Measurements from ENCODE around the gene SNX20. TPM values are rescaled to one million over a fixed set of nuclear protein-coding genes. Genes with fewer than 3 reads are reported as not detected.

Gene SNX20
- total and polyA plus RNA-seq, 9 donors: 0.75 to 1.6 (median 1.3) TPM

DNA sequence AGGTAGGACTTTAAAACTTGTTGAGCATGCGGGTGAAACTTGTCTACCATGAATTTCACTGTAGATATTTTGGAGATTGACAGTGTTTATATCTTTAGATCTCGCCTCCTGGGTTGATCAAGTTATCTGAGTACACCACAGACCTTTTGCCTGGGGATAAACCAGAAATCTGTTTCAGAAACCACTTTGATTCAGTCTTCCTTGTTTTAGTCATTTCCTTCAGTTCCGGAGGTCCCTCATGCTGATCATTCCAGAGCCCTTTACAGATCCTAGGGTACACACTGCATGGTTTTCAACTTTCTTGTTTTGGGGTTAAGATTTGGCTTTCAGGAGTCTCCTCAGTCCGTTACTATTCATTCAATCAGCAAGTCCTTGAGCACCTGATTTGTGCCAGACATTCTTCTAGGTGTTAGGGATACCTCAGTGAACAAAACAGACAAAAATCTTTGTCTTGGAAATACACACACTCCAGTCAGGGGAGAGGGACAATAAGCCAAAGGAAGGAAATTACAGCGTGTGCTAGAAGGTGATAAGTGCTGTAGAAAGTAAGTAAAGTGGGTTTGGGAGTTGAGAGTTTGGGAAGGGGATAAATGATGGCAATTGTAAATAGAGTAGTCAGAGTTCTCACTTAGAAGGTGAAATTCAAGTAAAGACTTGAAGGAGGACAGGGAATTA lies 24.5 kb upstream of the SNX20 start:
- H3K4me3 ChIP-seq (ENCODE audit: low read length): no peak overlapping the region
- H3K27me3 ChIP-seq (ENCODE audit: control insufficient read depth, insufficient read depth, low read length): no peaks in the 10 kb centered on the region
- H3K36me3 ChIP-seq (ENCODE audit: control insufficient read depth, insufficient read depth, low read length): no peaks in the 10 kb centered on the region
- no peak for DNase-seq
- WGBS (ENCODE audit: insufficient coverage): 88% methylated on average over 1 of the region's 5 CpGs
- no peak overlapping the region for H3K27ac ChIP-seq (ENCODE audit: low read length)
- peaks cover 12% of the 10 kb centered on the region for H3K9me3 ChIP-seq (replicated peaks; ENCODE audit: control insufficient read depth, low read depth, low read length)
- peaks cover 35% of the 10 kb centered on the region for H3K4me1 ChIP-seq (ENCODE audit: control insufficient read depth, insufficient read depth, low read length)

DNA sequence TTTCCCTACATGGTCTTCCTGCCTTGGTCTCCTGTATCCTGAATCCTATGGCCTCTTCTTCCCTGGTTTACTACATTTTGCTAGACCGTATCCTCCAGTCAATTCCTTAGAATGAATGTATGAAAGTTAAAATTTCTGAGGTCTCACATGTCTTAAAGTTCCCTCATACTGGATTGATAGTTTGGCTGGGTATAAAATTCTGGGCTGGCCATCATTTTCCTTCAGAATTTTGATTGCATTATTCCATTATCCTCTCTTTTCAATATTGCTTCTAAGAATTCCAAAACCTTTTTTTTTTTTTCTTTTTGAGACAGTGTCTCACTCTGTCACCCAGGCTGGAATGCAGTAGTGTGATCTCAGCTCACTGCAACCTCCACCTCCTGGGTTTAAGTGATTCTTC lies 23.1 kb upstream of the SNX20 start:
- Histone ChIP-seq H3K9me3 (replicated peaks; ENCODE audit: control insufficient read depth, low read depth, low read length) (peaks cover 12% of the 10 kb centered on the region), H3K4me3 (ENCODE audit: low read length) (no peak overlapping the region), H3K36me3 (ENCODE audit: control insufficient read depth, insufficient read depth, low read length) (no peaks in the 10 kb centered on the region), H3K27me3 (ENCODE audit: control insufficient read depth, insufficient read depth, low read length) (no peaks in the 10 kb centered on the region), H3K27ac (ENCODE audit: low read length) (no peak overlapping the region), H3K4me1 (ENCODE audit: control insufficient read depth, insufficient read depth, low read length) (peaks cover 36% of the 10 kb centered on the region)
- no CpG with 5 or more reads among the region's 1 CpG for WGBS (ENCODE audit: insufficient coverage)
- DNase-seq: no peak

- Histone ChIP-seq H3K27me3 (ENCODE audit: control insufficient read depth, insufficient read depth, low read length) (no peaks in the 10 kb centered on the region), H3K4me1 (ENCODE audit: control insufficient read depth, insufficient read depth, low read length) (peaks cover 37% of the 10 kb centered on the region), H3K4me3 (ENCODE audit: low read length) (no peak overlapping the region), H3K36me3 (ENCODE audit: control insufficient read depth, insufficient read depth, low read length) (no peaks in the 10 kb centered on the region), H3K27ac (ENCODE audit: low read length) (peak overlapping the region; percentile 88), H3K9me3 (replicated peaks; ENCODE audit: control insufficient read depth, low read depth, low read length) (peaks cover 12% of the 10 kb centered on the region)
- WGBS (ENCODE audit: insufficient coverage): no CpG with 5 or more reads among the region's 3 CpGs
- peak; percentile 84 for DNase-seq
These were observed 21.6 kb upstream of the SNX20 start for GRCh38 chr16:50702725-50703124.

GRCh38 chr16:50699326-50700159 lies 18.4 kb upstream of the SNX20 start:
- H3K27ac ChIP-seq (ENCODE audit: low read length): peak overlapping the region; percentile 13
- 79% methylated on average over 18 of the region's 19 CpGs for WGBS (ENCODE audit: insufficient coverage)
- H3K36me3 ChIP-seq (ENCODE audit: control insufficient read depth, insufficient read depth, low read length): no peaks in the 10 kb centered on the region
- DNase-seq: no peak
- H3K27me3 ChIP-seq (ENCODE audit: control insufficient read depth, insufficient read depth, low read length): peaks cover 2% of the 10 kb centered on the region
- H3K9me3 ChIP-seq (replicated peaks; ENCODE audit: control insufficient read depth, low read depth, low read length): peaks cover 10% of the 10 kb centered on the region
- H3K4me3 ChIP-seq (ENCODE audit: low read length): no peak overlapping the region
- H3K4me1 ChIP-seq (ENCODE audit: control insufficient read depth, insufficient read depth, low read length): peaks cover 60% of the 10 kb centered on the region

- Histone ChIP-seq H3K4me3 (ENCODE audit: low read length) (no peak overlapping the region), H3K9me3 (replicated peaks; ENCODE audit: control insufficient read depth, low read depth, low read length) (no peaks in the 10 kb centered on the region), H3K27ac (ENCODE audit: low read length) (peak overlapping the region; percentile 76), H3K36me3 (ENCODE audit: control insufficient read depth, insufficient read depth, low read length) (no peaks in the 10 kb centered on the region), H3K4me1 (ENCODE audit: control insufficient read depth, insufficient read depth, low read length) (peaks cover 68% of the 10 kb centered on the region), H3K27me3 (ENCODE audit: control insufficient read depth, insufficient read depth, low read length) (peaks cover 6% of the 10 kb centered on the region)
- DNase-seq: peak; percentile 67
- 64% methylated on average over 16 of the region's 19 CpGs for WGBS (ENCODE audit: insufficient coverage)
These were observed 17.0 kb upstream of the SNX20 start for GRCh38 chr16:50697881-50698767.

DNA sequence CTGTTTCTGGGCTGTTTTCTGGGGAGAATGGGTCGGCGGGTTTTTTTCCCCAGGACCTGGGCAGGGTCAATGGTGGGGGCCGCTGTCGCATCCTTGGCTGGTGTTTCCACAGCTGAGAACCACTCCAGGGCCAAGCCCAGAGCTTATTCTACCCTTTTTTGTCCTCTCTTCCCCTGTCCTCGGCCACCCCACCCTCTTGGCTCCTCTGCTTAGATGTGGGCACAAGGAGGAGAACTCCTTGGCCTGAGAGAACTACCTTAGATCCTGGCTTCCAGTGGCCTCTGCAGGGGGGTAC lies 16.3 kb upstream of the SNX20 start:
- Histone ChIP-seq H3K4me1 (ENCODE audit: control insufficient read depth, insufficient read depth, low read length) (peaks cover 66% of the 10 kb centered on the region), H3K27me3 (ENCODE audit: control insufficient read depth, insufficient read depth, low read length) (peaks cover 6% of the 10 kb centered on the region), H3K36me3 (ENCODE audit: control insufficient read depth, insufficient read depth, low read length) (no peaks in the 10 kb centered on the region), H3K4me3 (ENCODE audit: low read length) (no peak overlapping the region), H3K27ac (ENCODE audit: low read length) (peak overlapping the region; percentile 76), H3K9me3 (replicated peaks; ENCODE audit: control insufficient read depth, low read depth, low read length) (no peaks in the 10 kb centered on the region)
- DNase-seq: no peak
- WGBS (ENCODE audit: insufficient coverage): 83% methylated on average over 1 of the region's 5 CpGs

DNA sequence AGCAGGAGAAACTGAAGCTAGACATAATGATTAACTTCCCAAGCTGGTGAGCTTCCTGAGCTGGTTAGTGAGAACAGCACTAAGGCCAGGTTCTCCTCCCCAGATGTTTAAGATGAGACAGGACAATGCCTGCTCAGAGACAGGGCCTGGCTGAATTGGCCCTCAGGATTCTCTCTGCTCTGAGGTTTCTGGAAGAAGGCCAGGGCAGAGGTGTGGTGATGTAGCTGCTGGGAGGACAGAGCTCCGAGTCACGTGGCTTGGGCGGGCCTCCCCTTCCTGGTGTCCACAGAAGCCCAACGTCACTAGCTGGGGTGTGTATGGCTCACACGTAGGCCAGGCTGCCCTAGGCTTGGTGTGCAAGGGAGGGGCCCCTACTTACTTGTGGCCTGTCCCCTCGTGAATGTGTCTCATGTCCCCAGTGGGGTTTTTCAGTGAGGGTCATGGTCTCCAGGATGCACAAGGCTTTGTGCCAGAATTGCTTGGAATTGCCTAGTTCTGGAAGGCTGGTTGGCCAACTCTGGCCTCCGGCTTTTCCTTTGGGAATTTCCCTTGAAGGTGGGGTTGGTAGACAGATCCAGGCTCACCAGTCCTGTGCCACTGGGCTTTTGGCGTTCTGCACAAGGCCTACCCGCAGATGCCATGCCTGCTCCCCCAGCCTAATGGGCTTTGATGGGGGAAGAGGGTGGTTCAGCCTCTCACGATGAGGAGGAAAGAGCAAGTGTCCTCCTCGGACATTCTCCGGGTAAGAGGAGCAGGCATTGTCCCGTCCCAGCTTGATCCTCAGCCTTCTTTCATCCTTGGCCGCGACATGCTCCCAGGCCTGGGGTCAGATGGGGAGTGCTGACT lies 15.7 kb upstream of the SNX20 start:
- no peak overlapping the region for H3K4me3 ChIP-seq (ENCODE audit: low read length)
- H3K36me3 ChIP-seq (ENCODE audit: control insufficient read depth, insufficient read depth, low read length): no peaks in the 10 kb centered on the region
- 43% methylated on average over 8 of the region's 15 CpGs for WGBS (ENCODE audit: insufficient coverage)
- H3K27me3 ChIP-seq (ENCODE audit: control insufficient read depth, insufficient read depth, low read length): peaks cover 6% of the 10 kb centered on the region
- DNase-seq: peak; percentile 76
- peaks cover 61% of the 10 kb centered on the region for H3K4me1 ChIP-seq (ENCODE audit: control insufficient read depth, insufficient read depth, low read length)
- peak overlapping the region; percentile 76 for H3K27ac ChIP-seq (ENCODE audit: low read length)
- H3K9me3 ChIP-seq (replicated peaks; ENCODE audit: control insufficient read depth, low read depth, low read length): no peaks in the 10 kb centered on the region

GRCh38 chr16:50696126-50696525 lies 15.0 kb upstream of the SNX20 start:
- Histone ChIP-seq H3K27ac (ENCODE audit: low read length) (peak overlapping the region; percentile 76), H3K4me3 (ENCODE audit: low read length) (no peak overlapping the region), H3K27me3 (ENCODE audit: control insufficient read depth, insufficient read depth, low read length) (peaks cover 6% of the 10 kb centered on the region), H3K9me3 (replicated peaks; ENCODE audit: control insufficient read depth, low read depth, low read length) (no peaks in the 10 kb centered on the region), H3K36me3 (ENCODE audit: control insufficient read depth, insufficient read depth, low read length) (no peaks in the 10 kb centered on the region), H3K4me1 (ENCODE audit: control insufficient read depth, insufficient read depth, low read length) (peaks cover 58% of the 10 kb centered on the region)
- WGBS (ENCODE audit: insufficient coverage): 34% methylated on average over 3 of the region's 5 CpGs
- DNase-seq: no peak

DNA sequence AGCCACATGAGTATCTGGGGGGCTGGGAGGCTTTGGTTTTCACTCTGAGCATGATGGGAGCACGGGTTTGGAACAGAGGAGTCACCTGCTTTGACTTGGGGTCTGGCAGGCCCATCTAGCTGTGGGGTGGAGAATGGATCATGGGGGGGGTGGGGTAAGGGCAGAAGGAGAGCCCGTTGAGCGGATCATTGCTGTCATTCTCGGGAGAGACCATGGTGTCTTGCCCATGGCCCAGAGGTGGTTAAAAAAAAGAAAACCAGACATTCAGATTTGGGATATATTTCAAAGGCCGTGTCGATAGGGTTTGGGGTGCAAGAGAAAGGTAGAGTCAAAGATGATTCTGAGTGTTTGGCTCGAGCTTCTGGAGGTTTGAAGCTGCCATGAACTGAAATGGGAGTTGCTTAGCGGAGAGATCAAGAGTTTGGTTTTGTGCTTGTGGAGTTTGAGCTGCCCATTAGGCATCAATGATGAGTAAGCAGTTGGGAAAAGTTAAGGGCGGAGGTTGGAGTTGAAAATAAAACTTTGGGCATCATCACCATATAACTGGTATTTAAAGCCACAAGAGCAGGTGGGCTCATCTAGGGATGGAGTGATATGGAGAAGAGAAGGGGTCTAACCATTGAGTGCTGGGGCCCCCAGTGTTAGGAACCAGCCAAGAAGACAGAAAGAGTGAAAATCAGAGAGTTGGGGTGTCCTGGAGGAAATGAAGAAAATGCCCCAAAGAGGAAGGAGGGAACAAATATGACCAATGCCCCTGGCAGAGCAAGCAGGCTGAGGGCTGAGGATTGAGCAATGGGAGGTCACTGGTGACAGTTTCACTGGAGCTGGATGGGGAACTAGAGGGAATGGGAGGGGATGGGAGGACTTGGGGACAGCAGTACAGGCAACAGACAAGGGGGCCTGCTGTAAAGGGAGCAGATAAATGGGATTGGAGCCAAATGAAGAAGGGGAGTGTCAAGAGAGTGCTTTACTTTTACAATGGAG lies 14.2 kb upstream of the SNX20 start:
- Histone ChIP-seq H3K27ac (ENCODE audit: low read length) (peak overlapping the region; percentile 76), H3K4me1 (ENCODE audit: control insufficient read depth, insufficient read depth, low read length) (peaks cover 56% of the 10 kb centered on the region), H3K36me3 (ENCODE audit: control insufficient read depth, insufficient read depth, low read length) (no peaks in the 10 kb centered on the region), H3K27me3 (ENCODE audit: control insufficient read depth, insufficient read depth, low read length) (peaks cover 6% of the 10 kb centered on the region), H3K4me3 (ENCODE audit: low read length) (no peak overlapping the region), H3K9me3 (replicated peaks; ENCODE audit: control insufficient read depth, low read depth, low read length) (no peaks in the 10 kb centered on the region)
- peak; percentile 46 for DNase-seq
- 91% methylated on average over 7 of the region's 9 CpGs for WGBS (ENCODE audit: insufficient coverage)

Measured in muscle of leg (tissue), 11 donors.